Erythroblast (primary cell): ENCODE results near the gene EIF3K.

Experiments used
- DNase-seq, 2 experiments: peaks; one replicate each; lab custom pipeline; 2025; lab: John Stamatoyannopoulos, UW
- GATA1 ChIP-seq: IDR thresholded peaks from 2 replicates; pipeline ENCODE4 v1.6.1; 2011; ENCODE audit warnings: low read depth, mild to moderate bottlenecking, control low read depth, low read length, moderate library complexity
- POLR2A ChIP-seq: IDR thresholded peaks from 2 replicates; pipeline ENCODE4 v1.6.1; 2011; ENCODE audit warnings: mild to moderate bottlenecking, low read length

Gene EIF3K

GRCh38 chr19:38684862-38685665, 66.1 kb downstream of the EIF3K start:
- TF ChIP-seq POLR2A = no peak
- no peak for DNase-seq

GRCh38 chr19:38685666-38686529, 66.9 kb downstream of the EIF3K start:
- TF ChIP-seq POLR2A (no peak), GATA1 (no peak)
- peak; percentile 43 to 52 for DNase-seq

DNA sequence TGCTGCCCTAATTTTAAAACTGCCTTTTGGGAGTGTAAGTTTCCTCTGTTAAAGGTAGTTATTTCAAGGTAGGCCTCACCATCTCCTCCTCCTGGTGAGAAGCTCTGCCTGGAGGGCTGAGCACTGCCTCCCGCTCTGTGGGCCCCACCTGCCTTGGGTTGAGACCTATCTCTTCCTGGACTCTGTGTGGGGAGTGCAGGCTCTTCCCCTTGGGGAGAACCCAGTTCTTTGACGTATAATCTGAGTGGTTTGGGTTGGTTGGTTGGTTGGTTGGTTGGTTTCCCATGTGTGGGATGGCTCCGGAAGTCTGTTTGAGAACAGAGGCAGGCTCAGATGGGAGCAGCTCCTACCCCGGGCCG, 67.5 kb downstream of the EIF3K start:
- no peak for TF ChIP-seq POLR2A
- no peak for TF ChIP-seq GATA1
- DNase-seq = no peak
